HG02623 (cell line): Measurements from ENCODE around the gene WHRN.

Source experiments
- ATAC-seq: cut with Tn5 transposase; IDR thresholded peaks from one replicate; pipeline ENCODE4 v1.9.1; 2021; ENCODE audit warnings: moderate library complexity; ENCODE audit not compliant: unreplicated experiment

The WHRN gene

DNA sequence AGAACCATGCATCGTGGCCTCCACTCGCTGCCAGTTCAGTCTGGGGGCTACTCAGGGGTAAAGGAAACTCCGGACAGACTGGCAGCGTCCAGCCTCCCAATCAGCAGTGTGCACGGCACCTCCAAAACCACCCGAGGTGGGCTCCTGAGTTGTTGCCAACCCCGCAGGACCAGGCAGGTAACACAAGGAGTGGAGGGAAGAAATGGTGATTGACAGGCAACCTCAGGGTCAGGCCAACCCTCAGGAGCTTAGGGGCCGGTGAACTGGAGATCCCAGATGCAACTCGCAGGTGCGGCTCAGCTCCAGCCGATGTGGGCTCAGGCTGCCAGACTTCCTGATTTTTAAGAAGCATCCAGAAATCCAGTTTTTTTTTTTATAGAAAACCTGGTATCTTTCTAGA is 80.1 kb downstream of the WHRN start:
- ATAC-seq, result no peak

DNA sequence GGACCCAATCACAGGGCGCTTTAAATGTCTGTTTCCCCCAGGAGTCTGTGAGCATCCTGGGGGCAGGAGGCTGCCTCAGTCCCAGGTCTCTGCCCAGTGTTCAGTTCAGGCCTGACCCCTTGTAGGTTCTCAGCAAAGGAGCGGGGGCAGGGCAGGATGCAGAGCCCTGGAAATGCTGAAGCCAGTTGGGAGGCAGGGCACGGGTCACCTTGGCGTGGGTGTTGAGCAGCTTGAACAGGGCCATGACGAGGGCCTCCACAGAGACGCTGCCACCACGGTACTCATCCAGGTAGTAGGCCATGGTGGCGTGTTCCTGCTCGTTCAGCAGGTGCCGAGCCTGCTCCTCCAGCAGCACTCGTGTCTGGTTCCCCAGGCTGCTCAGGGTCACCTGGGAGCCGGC is 81.1 kb downstream of the WHRN start:
- no peak for ATAC-seq

DNA sequence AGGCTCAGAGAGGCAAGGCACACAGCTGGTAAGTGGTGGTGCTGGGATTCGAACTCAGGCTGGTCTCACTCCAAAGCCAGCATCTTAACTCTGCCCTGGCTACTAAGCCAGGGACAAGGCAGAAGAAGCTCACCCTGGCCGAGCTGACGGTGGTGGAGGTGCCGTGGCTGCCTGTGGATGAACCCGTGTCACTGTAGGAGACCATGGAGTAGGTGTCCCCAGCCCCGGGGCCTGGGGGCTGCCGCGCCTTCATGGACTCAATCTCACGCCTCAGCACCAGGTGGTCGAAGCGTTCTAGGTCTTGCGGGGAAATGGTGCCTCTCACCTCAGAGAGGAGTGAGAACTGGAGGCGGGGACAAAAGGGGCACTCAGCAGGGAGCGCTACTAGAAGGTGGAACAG is 82.1 kb downstream of the WHRN start:
- no peak for ATAC-seq

DNA sequence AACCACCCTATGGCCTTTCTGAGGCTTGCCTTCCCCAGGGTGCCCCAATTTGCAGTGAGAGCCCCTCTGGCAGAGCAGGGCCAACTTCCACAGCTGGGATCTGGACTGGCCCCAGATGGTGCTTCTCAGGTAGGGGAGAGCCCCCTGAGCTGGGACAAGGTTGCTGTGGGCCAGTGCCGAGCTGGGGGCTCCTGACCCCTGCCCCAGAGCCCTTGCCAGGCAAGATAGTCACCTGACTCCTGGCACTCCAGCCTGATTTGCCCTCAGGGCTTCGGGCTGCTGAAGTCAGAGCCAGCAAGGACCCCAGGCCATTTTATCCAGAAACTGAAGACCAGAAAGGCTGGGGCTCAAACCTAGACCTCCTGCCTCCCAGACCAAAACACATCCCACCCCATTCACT is 84.1 kb downstream of the WHRN start:
- ATAC-seq, result no peak

DNA sequence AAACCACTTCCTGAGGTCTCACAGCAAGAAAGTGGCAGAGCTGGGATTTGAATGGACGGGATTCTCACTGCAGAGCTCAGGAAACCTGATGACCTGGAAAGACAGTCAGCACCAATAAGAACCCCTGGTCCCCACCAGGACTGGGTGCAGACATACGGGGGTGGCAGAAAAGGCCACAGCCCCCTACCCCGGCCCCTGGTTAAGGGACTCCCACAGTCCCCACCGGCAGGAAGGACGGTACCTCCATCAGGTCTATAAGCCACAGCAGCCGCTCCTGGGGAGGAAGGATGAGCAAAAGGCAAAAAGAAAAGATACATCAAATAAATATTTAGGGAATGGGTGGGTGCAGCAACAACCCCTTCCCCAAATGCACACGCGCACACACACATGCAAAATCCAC is 85.5 kb downstream of the WHRN start:
- no peak for ATAC-seq

DNA sequence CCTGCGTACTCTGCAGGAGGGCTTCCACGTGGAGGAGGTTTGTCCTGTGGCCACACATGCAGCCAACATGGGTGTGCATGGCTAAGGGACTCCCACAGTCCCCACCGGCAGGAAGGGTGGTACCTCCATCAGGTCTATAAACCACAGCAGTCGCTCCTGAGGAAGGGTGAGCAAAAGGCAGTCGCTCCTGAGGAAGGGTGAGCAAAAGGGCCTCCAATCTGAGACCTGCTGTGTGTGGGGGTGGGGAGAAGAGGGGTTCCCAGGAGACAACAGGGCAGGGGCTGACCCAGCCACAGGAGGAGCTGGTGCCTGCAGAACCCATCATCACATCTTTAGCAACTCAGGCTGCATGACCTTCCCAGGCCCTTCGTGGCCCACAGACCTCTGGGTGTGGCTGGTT is 87.2 kb downstream of the WHRN start:
- no peak for ATAC-seq

DNA sequence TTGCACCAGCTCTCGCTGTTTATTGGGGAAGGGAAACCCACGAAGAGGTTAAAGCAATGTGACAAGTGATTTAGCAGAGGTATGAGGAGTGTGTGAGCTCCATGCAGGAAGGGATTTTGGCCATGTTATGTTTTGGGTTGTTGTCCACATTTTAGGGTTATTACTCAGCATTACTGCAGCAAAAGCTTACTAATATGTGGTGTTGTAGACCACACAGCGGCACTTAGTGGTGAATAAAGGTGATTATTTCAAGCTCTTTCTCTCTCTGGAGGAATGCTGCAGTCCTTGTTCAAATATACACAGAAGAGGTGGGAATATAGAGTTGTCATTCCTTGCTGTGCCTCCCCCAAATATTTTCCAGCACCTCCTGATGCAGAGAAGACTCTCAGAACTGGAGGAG is 87.8 kb downstream of the WHRN start:
- no peak for ATAC-seq

DNA sequence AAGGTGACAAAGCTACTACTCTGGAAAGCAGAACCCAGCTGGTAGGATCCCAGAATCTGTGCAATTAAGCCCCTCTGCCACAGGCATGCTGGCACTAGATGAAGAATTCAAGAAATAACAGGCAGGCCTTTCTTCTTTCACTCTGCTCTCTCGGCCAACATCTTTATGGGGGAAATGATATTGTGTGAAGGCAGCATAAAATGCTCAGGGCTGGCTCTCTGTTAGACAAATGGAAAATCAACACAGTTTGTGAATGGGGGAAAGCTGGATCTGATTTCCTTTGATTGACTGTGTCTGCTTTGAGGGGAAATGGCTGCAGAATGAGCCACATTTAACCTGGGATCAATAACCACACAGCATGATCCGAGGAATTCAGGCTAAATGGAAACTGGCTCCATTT is 88.4 kb downstream of the WHRN start:
- ATAC-seq, result no peak

DNA sequence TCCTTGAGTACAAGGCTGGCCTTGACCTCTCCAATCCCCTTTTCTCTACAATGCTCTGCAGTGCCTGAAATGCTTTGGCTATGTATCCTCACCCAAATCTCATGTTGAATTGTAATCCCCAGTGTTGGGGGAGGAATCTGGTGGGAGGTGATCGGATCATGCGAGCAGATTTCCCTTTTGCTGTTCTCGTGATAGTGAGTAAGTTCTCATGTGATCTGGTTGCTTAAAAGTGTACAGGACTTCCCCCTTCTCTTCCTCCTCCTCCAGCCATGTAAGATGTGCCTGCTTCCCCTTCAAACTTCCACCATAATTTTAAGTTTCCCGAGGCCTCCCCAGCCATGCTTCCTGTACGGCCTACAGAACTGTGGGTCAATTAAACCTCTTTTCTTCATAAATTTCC is 89.0 kb downstream of the WHRN start:
- ATAC-seq, result no peak

DNA sequence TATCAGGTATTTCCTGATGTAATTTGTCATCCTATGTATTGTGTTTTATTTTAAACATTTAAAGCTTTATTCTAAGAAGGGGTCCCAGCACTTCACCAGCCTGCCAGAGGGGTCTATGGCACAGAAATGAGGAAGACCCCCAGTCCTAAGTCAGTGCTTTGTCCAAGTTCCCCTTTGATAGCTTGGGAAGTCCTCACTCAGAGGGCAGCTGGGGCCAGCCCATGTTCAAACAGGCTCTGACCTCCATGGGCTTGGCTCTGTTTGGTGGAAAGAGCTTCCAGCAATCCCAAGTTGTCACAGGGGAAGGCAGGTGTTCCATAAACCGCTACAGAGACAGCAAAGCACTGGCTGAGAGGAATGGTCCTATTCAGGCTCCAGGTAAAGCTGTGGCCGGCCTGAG is 90.9 kb downstream of the WHRN start:
- ATAC-seq, result no peak

DNA sequence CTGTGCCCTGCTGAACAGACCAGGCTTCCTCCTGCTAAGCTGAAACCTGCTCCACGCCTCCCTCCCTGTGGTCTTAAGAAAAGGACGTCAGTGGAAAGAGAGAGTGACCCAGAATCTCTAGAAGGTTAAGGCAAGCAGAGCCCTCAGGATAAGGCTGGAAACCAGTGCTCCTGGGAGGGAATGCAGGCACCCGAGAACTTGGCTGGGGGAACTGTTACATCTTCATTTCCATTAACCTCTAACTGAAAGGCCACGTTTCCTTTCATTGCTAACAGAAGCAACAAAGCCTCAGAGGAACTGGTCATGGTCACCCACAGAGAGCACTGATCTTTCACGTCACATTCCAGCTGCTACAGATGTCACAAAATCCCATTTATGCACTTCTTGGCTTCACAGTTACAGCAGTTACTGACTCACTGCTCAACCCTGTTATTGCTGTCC is 91.4 kb downstream of the WHRN start:
- no peak for ATAC-seq

DNA sequence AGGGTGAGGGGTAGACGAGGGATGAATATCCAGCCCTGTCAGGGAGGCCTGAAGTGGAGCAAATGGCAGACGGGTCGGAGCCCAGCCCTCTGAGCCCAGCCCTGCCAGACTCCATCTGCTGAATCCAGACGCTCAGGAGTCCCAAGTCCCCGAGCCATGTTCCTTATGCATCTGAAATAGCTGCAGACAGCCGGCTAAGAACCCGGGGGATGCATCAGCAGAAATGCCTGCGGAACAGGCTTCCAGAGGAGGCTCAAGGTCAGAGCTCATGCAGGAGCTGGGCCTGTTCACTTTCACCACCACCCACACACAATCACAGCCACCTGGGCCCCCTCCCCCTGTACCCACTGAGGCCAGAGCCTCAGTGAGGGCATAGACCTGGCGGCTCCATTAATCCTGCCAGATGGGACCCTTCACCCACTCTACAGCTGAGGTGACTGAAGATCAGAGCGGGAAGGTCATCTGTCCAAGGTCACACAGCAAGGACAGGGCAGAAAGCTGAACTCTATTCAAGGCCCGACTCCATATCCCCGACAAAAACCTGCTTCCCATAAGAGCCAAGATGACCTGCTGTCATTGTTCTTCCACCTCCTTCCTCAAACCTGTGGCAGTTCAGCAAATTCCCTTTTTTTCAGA is 93.1 kb downstream of the WHRN start:
- no peak for ATAC-seq

DNA sequence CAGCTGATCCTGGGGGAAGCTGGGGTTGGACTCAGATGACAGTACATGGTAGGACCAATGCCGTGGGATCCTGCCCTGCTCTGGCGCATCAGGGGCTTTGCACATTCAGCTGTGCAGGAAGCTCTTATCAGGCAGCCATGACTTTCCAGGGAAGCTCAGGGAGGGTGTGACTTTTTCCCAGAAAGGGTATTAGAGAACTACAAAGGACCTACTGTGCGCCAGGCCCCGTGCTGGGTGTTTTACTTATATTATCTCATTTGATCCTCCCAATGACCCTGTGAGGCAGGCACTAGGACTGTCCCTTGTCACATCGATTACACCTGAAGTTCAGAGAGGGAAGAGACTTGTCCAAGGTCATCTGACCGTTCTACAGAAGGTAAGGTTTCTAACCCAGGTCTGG is 93.8 kb downstream of the WHRN start:
- ATAC-seq, result no peak

DNA sequence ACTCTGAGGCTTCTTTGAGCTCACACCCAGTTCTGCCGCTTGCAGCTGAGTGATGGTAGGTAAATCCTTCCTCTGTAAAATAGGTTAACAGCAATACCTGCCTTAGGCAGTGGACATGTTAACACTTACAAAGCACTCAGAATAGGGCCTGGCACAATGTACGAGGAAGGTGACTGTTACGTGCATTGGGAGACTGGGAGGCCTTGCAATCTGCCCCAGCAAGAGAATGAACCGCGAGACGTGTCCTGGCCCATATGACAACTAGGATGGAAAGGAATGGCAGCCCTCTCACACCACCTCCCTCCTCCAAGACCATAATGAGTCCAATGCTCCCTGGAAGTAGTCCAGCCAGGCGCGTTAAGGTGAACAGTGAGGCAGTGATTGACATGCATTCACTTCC is 94.4 kb downstream of the WHRN start:
- no peak for ATAC-seq

DNA sequence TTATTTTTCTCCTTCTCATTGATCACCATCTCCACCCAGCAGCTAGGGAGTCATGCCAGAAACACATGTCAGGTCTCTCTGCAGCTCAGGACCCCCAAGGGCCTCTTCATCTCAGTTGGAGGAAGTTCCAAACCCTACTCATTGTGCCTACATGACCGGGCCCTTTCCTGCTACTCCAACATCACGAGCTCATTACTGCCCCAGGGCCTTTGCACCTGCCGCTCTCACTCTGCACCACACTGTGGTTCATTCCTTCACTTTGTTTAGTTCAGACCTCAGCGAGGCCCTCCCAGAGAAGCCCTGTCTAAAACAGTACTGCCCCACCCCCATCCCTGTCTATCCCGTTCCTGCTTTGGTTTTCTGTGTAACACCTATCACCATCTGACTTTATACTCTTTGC is 95.4 kb downstream of the WHRN start:
- no peak for ATAC-seq

DNA sequence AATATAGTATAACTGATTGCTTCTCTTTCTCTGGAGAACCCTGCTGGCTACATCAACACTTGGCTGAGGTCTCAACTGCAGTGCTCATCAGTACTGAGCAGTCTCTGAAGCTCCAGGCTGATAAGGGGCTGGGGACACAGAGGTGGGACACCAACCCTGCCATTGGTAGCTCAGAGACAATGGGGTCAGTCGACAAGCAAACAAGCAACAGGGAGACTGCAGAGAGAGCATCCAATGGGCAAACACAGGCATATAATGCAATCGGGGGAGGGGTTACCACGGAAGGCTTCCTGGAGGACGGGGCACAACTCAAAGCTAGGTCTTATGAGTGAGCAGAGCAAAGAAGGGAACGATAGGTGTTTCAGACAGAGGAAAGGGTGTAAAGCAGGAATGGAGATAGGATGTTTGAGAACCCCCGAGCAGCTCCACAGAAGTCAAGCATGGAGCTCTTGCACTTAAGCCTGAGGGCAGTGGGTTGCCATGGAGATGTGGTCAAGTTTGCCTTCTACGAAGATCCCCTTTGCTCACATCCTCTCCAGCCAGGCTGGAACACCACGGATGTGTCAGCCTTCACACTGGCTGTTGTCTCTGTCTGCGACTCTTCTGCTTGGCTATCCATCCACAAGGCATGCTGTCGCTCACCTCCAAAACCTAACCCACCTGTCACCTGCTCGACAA is 96.0 kb downstream of the WHRN start:
- ATAC-seq, result no peak

DNA sequence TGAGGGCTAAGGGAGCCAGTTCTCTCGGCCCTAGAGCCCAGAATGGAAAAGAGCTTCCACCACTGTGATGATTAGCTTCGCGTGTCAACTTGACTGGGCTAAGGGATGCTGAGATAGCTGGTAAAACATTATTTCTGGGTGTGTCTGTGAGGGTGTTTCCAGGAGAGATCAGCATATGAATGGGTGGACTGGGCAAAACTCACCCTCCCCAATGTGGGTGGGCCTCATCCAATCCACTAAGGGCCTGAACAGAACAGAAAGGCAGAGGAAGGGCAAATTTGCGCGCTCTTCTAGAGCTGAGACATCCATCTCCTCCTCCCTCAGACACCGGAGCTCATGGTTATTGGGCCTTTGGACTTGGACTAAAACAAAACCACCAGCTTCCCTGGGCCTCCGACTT is 96.6 kb downstream of the WHRN start:
- no peak for ATAC-seq

DNA sequence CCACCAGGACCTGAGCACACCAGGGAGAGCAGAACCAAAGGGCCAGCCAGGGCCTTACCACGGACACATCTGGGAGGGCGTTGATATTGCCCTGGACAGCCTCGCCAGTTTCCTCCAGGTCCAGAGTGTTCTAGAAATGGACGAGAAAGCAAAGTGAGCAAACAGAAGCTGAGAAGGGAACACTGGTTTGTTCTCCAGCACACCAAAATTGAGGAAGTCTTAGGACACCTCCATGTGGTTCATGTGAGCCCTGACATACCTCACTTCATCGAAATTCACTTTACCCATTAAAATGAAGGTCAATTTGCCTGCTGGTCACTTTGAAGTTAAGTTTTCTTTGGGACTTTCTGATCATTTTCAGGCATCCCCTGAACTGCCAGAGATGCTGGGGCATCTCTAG is 97.4 kb downstream of the WHRN start:
- no peak for ATAC-seq

DNA sequence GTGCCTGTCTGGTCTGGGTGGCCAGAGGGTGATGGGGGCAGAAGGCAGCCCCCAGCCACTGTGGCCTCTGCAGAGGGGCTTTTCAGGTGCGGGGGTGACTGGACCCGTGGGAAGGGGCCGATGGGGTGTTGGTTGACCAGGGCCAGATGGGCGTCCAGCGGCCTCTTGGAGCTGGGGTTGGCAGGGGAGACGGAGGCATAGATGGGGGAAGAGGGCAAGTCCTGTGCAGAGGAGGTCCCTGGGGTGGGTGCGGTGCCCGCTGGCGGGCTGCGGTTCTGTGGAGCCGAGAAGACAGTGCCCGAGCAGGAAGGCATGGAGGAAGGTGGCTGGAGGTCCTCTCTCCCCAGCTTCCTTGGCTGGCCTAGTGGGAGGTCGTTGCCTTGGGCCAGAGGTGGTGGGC is 98.8 kb downstream of the WHRN start:
- no peak for ATAC-seq

DNA sequence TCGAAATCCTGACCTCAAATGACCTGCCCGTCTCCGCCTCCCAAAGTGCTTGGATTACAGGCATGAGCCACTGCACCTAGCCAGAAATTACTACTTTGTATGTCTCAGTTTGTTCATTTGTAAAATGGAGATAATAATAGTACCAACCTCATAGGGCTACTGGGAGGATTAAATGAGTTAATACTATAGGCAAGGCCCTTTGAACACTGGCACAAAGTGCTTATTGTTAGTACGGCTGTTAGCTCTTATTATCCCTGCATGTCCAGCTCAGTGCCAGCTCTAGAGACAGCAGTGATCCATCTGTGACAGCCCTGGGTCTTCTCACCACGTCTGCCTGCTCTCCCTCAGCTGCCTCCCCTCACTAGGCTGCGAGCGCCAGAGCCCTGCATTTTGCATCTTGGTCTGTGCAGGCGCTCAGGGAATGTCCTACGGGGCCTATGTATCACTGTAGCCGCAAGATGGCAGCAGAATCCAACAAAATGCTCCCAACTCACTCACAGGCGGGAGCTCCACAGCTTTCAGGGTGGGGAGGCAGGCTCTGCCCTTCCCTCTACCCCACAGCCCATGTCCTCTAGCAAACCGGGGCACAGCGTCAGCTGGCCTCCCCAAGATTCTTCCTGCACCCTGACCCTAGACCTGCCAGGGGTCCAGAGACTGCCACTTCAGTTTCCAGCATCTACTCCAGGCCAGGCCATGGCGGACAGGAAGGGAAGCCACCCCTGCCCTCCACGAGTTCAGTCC is 99.8 kb downstream of the WHRN start:
- ATAC-seq, result peak; percentile 90

DNA sequence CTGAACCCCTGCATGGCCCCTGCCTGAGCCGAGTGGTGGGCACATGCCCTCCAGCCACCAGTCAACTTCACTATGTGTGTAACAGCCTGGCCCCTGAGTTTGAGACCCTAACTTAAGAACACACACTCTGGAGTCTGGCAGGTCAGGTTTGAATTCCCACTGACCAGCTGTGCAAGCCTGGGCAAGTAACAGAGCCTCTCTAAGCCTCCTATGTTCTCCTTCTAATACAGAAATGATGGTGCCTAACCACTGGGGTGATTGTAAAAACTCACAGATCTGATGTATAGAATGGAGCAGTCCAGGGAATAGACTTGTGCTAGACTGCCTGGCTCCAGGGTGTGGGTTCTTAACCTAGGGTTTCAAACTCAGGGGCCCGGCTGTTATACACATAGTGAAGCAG is 100.7 kb downstream of the WHRN start:
- ATAC-seq, result no peak

DNA sequence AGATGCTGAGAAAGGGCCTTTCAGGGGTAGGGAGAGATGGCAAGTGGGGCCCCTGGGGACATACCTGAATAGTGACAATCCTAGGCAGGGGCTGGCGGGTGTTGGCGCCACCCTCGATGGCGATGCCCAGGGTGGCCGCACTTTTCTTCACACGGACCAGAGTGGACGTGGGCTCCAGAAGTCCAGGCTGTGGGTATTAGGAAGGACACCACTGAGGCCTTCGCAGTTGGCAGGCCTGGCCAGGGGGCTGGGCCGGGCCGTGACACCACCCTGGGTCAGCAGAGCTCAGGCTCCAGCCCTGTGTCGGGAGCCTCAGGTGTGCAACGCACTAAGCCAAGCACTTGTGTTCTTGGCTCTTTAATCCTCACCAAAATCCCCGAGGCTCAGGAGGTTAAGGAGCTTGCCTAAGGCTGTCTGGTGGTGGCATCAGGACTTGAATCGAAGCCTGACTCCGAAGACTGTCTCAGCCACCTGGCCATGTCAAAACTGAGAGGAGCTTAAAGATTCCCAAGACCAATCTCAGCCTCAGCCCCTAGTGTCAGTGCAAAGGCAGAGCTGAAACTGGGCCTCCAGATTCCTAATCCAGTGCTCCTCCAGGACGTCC is 102.0 kb downstream of the WHRN start:
- no peak for ATAC-seq
